Endothelial cell of umbilical vein (primary cell): Measurements from ENCODE around the gene MYRFL.

ENCODE experiments used
- CTCF ChIP-seq, 2 donors: IDR thresholded peaks; 1 replicate in 1 of 2; 2 replicates in 1 of 2; pipeline ENCODE4 v1.5.1; 2011; ENCODE audit warnings: low read length in 2 of 2, mild to moderate bottlenecking in 2 of 2, moderate library complexity in 2 of 2, control low read depth in 1 of 2, inconsistent platforms in 1 of 2, low read depth in 1 of 2; ENCODE audit not compliant: insufficient read depth in 1 of 2; ENCODE audit errors: extremely low read depth in 1 of 2
- POLR2AphosphoS5 ChIP-seq: IDR thresholded peaks from 2 replicates; pipeline ENCODE4 v1.6.1; 2012; ENCODE audit warnings: low read depth, mild to moderate bottlenecking, control low read depth, low read length, moderate library complexity; ENCODE audit not compliant: insufficient read depth

- TF ChIP-seq POLR2AphosphoS5, result no peak
- TF ChIP-seq CTCF (IDR thresholded peaks at IDR 0.05; ENCODE audit: extremely low read depth in 1 of 2, insufficient read depth in 1 of 2, low read depth in 1 of 2, low read length in 2 of 2), result no peak
These were observed 8.7 kb downstream of the MYRFL start for GRCh38 chr12:69833696-69834095.
